ENCODE measurements around the gene SLC38A3.

Gene SLC38A3

DNA sequence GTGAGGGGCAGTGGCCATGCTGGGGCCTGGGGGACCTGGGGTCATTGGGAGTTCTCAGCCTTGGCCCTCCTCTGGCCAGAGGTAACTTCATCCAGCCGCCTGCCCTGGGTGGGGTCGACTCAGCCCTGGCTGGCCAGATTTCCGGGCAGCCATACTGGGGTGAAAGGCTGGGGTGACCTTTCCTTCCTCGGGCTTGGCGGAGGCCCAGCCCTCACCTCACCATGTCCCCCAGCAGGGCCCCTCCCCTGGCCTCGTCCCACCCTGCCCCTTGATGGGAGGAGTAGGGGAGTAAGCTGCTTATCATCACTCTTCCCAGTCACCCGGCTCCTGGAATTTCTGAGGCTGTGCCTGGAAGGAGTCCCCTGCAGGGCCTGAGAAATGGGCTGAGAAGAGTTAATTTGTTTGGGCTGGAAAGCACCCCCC is 44.5 kb upstream of the SLC38A3 start:
- H3K4me3 ChIP-seq (replicated peaks in 1 of 2; ENCODE audit: low read depth in 2 of 2, low read length in 2 of 2): no peak overlapping the region
- TF ChIP-seq, protein P1, sequence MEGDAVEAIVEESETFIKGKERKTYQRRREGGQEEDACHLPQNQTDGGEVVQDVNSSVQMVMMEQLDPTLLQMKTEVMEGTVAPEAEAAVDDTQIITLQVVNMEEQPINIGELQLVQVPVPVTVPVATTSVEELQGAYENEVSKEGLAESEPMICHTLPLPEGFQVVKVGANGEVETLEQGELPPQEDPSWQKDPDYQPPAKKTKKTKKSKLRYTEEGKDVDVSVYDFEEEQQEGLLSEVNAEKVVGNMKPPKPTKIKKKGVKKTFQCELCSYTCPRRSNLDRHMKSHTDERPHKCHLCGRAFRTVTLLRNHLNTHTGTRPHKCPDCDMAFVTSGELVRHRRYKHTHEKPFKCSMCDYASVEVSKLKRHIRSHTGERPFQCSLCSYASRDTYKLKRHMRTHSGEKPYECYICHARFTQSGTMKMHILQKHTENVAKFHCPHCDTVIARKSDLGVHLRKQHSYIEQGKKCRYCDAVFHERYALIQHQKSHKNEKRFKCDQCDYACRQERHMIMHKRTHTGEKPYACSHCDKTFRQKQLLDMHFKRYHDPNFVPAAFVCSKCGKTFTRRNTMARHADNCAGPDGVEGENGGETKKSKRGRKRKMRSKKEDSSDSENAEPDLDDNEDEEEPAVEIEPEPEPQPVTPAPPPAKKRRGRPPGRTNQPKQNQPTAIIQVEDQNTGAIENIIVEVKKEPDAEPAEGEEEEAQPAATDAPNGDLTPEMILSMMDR (IDR thresholded peaks at IDR 0.05; ENCODE audit: low read depth, low read length): no peak
- peak in 1 of 2 donors; percentile 68 for DNase-seq (ENCODE audit: low read depth in 2 of 2)

GRCh38 chr3:50161320-50161719 is 43.8 kb upstream of the SLC38A3 start:
- TF ChIP-seq, protein P1 (IDR thresholded peaks at IDR 0.05; ENCODE audit: low read depth, low read length): no peak
- H3K4me3 ChIP-seq (replicated peaks in 1 of 2; ENCODE audit: low read depth in 2 of 2, low read length in 2 of 2): no peak overlapping the region
- no peak for DNase-seq (ENCODE audit: low read depth in 2 of 2)

- H3K4me3 ChIP-seq (replicated peaks in 1 of 2; ENCODE audit: low read depth in 2 of 2, low read length in 2 of 2): no peak overlapping the region
- no peak for DNase-seq (ENCODE audit: low read depth in 2 of 2)
- TF ChIP-seq, protein P1 (IDR thresholded peaks at IDR 0.05; ENCODE audit: low read depth, low read length): no peak
These were observed 42.8 kb upstream of the SLC38A3 start for GRCh38 chr3:50162034-50162883.

- DNase-seq (ENCODE audit: low read depth in 2 of 2): peak; percentile 94
- TF ChIP-seq, protein P1 (IDR thresholded peaks at IDR 0.05; ENCODE audit: low read depth, low read length): no peak
- no peak overlapping the region for H3K4me3 ChIP-seq (replicated peaks in 1 of 2; ENCODE audit: low read depth in 2 of 2, low read length in 2 of 2)
These were observed 41.3 kb upstream of the SLC38A3 start for GRCh38 chr3:50163572-50164455.

GRCh38 chr3:50164481-50164880 is 40.6 kb upstream of the SLC38A3 start:
- no peak overlapping the region for H3K4me3 ChIP-seq (replicated peaks in 1 of 2; ENCODE audit: low read depth in 2 of 2, low read length in 2 of 2)
- no peak for DNase-seq (ENCODE audit: low read depth in 2 of 2)
- TF ChIP-seq, protein P1 (IDR thresholded peaks at IDR 0.05; ENCODE audit: low read depth, low read length): no peak

DNA sequence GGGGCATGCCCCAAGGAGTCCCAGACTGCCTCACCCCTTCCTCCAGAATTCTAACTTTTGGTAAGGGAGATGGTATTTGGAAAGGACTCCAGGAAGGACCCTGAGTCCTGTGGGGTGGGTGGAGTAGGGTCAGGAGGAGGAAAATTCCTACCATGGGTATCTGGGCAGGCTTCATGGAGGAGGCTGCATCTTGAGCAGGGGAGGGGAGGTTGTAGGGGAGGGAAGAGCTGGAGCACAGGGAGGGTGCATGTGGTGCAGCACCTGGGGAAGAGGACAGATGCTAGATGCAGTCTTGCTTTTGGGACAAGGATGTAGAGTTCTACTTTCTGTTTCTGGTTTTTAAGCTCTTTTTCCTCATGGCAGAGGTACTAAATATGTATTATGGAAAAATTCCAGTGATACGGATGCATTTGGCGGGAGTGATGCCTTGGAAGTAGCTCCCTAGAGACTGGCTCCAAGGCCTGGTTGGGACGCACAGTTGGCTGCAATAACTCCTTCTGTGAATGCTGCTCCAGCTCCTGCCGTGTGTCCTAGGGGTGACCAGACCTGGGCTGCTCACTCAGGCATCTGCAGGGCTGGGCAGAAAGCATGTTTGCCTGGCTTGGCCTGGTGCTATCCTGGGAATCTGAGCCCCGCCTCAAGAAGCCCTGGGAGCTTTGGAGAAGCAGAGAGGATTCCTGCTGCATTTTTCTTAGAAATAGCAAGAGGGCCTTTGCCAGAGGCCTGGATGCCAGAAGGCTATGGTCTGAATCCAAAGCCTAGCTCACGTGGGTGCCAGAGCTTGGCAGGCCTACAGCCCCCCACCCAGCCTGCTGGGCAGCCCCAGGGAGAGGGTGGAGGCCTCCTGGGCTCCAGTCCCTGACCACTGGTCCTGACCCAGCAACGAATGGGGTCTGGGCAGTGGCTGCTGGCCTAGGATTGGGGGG is 39.8 kb upstream of the SLC38A3 start:
- DNase-seq (ENCODE audit: low read depth in 2 of 2): peak in 1 of 2 donors; percentile 87
- TF ChIP-seq, protein P1 (IDR thresholded peaks at IDR 0.05; ENCODE audit: low read depth, low read length): no peak
- H3K4me3 ChIP-seq (replicated peaks in 1 of 2; ENCODE audit: low read depth in 2 of 2, low read length in 2 of 2): no peak overlapping the region

Data from cardiac fibroblast (primary cell).